Cardiac septum (tissue), 1 donor: ENCODE measurements around the gene BSPRY. TPM values are rescaled to one million over a fixed set of nuclear protein-coding genes. Genes with fewer than 3 reads are reported as not detected.

Experiments used
- DNase-seq: peaks from one replicate; pipeline ENCODE4 v3.0.0-alpha.2; 2020; ENCODE audit warnings: low spot score
- intact Hi-C: fragments of 100-400 bp; cut with DNase I; formaldehyde crosslinking; loops from one replicate; pipeline ENCODE4 v1.14.0; 2022
- total RNA-seq: library from RNA; stranded (reverse); fragmentation: NEBNext Ultra II Directional; extraction: Animal tissue kit (Norgen Biotek cat#: 25700); gene quantifications from one replicate; pipeline ENCODE4 v1.2.1, GENCODE V29; 2021
- donor health status: DM: no; HTN: no; CAD: no.

The BSPRY gene
- total RNA-seq, 1 donor from 2014 or later: 1.7 TPM

- intact Hi-C loops: no loop called here
- DNase-seq: no peak
These were observed 66.9 kb downstream of the BSPRY start for GRCh38 chr9:113416149-113416721.

- DNase-seq: no peak
- intact Hi-C loops: no loop called here
These were observed 68.0 kb downstream of the BSPRY start for GRCh38 chr9:113417370-113417769.

Other genes starting within 250 kb of the BSPRY start
- gene SLC31A2, start 198.5 kb upstream of the BSPRY start, total RNA-seq: 4.7 TPM
- 17.9 TPM for gene FKBP15, start 128.3 kb upstream of the BSPRY start, total RNA-seq
- gene SLC31A1, start 128.0 kb upstream of the BSPRY start, total RNA-seq: 9.6 TPM
- gene CDC26, start 74.0 kb upstream of the BSPRY start, total RNA-seq: 35.1 TPM
- 10.5 TPM for gene PRPF4, start 73.9 kb upstream of the BSPRY start, total RNA-seq
- gene RNF183, start 46.2 kb upstream of the BSPRY start, total RNA-seq: not detected
- 10.9 TPM for gene WDR31, start 9.3 kb upstream of the BSPRY start, total RNA-seq
- 14.3 TPM for gene HDHD3, start 27.4 kb downstream of the BSPRY start, total RNA-seq
- gene ALAD, start 51.7 kb downstream of the BSPRY start, total RNA-seq: 68.2 TPM
- gene POLE3, start 61.1 kb downstream of the BSPRY start, total RNA-seq: 16.9 TPM
- 0.16 TPM for gene C9orf43, start 61.2 kb downstream of the BSPRY start, total RNA-seq
- 233 TPM for gene RGS3, start 114.2 kb downstream of the BSPRY start, total RNA-seq